Colonic mucosa (tissue), 4 donors: ENCODE results near the gene RECQL5. TPM values are rescaled to one million over a fixed set of nuclear protein-coding genes. Genes with fewer than 3 reads are reported as not detected.

Experiments
- DNase-seq: peaks from one replicate; pipeline ENCODE4 v3.0.0-alpha.2; 2020
- H3K27ac ChIP-seq: fragments of 200-600 bp; one replicate; pipeline ENCODE4 v1.8.0; 2021
- H3K27me3 ChIP-seq: fragments of 200-600 bp; one replicate; pipeline ENCODE4 v1.8.0; 2021
- H3K36me3 ChIP-seq: fragments of 200-600 bp; one replicate; pipeline ENCODE4 v1.8.0; 2021
- H3K4me1 ChIP-seq: fragments of 200-600 bp; one replicate; pipeline ENCODE4 v1.8.0; 2021; ENCODE audit warnings: mild to moderate bottlenecking
- H3K4me3 ChIP-seq: fragments of 200-600 bp; one replicate; pipeline ENCODE4 v1.8.0; 2021
- H3K9ac ChIP-seq, 2 donors: one replicate each; pipeline ENCODE4 v1.7.0; 2013; ENCODE audit warnings: control low read depth in 2 of 2, low read depth in 2 of 2, low read length in 2 of 2
- H3K9me3 ChIP-seq: fragments of 200-600 bp; one replicate; pipeline ENCODE4 v1.8.0; 2021
- CTCF ChIP-seq: fragments of 200-600 bp; IDR thresholded peaks from one replicate; pipeline ENCODE4 v1.8.0; 2022; ENCODE audit warnings: antibody characterized with exemption, mild to moderate bottlenecking
- intact Hi-C: fragments of 100-400 bp; cut with DNase I; formaldehyde crosslinking; loops from one replicate; pipeline ENCODE4 v1.14.1; 2022
- total RNA-seq, 2 donors: library from RNA; stranded (reverse); fragmentation: NEBNext Ultra II Directional in 1 of 2; extraction: Animal tissue kit (Norgen Biotek cat#: 25700) in 1 of 2; gene quantifications; one replicate each; pipeline ENCODE4 v1.2.1, GENCODE V29; 2021
- donor health status: healthy.
- donor health status: DM: no; HTN: no; CAD: no.
- donor health status: DM: no; HTN: no; CAD: no.

RECQL5 gene
- total RNA-seq, 2 donors from 2014 or later = 18.7 to 43.1 TPM

GRCh38 chr17:75658237-75658636 is 8.7 kb downstream of the RECQL5 start:
- H3K27me3 ChIP-seq = no peaks in the 10 kb centered on the region
- intact Hi-C loops = no loop called here

GRCh38 chr17:75654176-75654575 is 12.8 kb downstream of the RECQL5 start:
- H3K9ac ChIP-seq = no peak overlapping the region
- H3K9me3 ChIP-seq = no peaks in the 10 kb centered on the region
- no peak overlapping the region for H3K4me3 ChIP-seq
- intact Hi-C loops = no loop called here
- H3K27ac ChIP-seq = no peak overlapping the region
- H3K4me1 ChIP-seq = no peaks in the 10 kb centered on the region
- no peak for DNase-seq
- H3K36me3 ChIP-seq = no peaks in the 10 kb centered on the region
- no peak for TF ChIP-seq CTCF
- no peaks in the 10 kb centered on the region for H3K27me3 ChIP-seq

More at GRCh38 chr17:75658237-75658636, 8.7 kb downstream of the RECQL5 start:
- H3K36me3 ChIP-seq = peaks cover 9% of the 10 kb centered on the region
- no peak for TF ChIP-seq CTCF
- H3K27ac ChIP-seq = no peak overlapping the region
- H3K4me1 ChIP-seq = no peaks in the 10 kb centered on the region
- no peaks in the 10 kb centered on the region for H3K9me3 ChIP-seq
- no peak overlapping the region for H3K9ac ChIP-seq
- no peak overlapping the region for H3K4me3 ChIP-seq
- no peak for DNase-seq

- Histone ChIP-seq H3K9ac (no peak overlapping the region), H3K9me3 (no peaks in the 10 kb centered on the region), H3K27ac (no peak overlapping the region), H3K4me1 (no peaks in the 10 kb centered on the region), H3K36me3 (no peaks in the 10 kb centered on the region), H3K4me3 (no peak overlapping the region), H3K27me3 (no peaks in the 10 kb centered on the region)
- intact Hi-C loops = no loop called here
- DNase-seq = no peak
- TF ChIP-seq CTCF = peak; percentile 48
These were observed 13.9 kb downstream of the RECQL5 start for GRCh38 chr17:75652934-75653549.

GRCh38 chr17:75652341-75652740 is 14.6 kb downstream of the RECQL5 start:
- no peak overlapping the region for H3K4me3 ChIP-seq
- DNase-seq = no peak
- H3K9ac ChIP-seq = no peak overlapping the region
- H3K36me3 ChIP-seq = no peaks in the 10 kb centered on the region
- no peaks in the 10 kb centered on the region for H3K27me3 ChIP-seq
- no peak for TF ChIP-seq CTCF
- H3K27ac ChIP-seq = no peak overlapping the region
- H3K9me3 ChIP-seq = no peaks in the 10 kb centered on the region
- intact Hi-C loops = no loop called here
- no peaks in the 10 kb centered on the region for H3K4me1 ChIP-seq

- Histone ChIP-seq H3K9me3 (no peaks in the 10 kb centered on the region), H3K27me3 (no peaks in the 10 kb centered on the region), H3K36me3 (no peaks in the 10 kb centered on the region), H3K4me1 (no peaks in the 10 kb centered on the region), H3K4me3 (no peak overlapping the region), H3K27ac (no peak overlapping the region), H3K9ac (no peak overlapping the region)
- intact Hi-C loops = no loop called here
- TF ChIP-seq CTCF = no peak
- DNase-seq = no peak
These were observed 16.1 kb downstream of the RECQL5 start for GRCh38 chr17:75650874-75651273.
